HL-60 (cell line): ENCODE data around the gene OR3A2.
"Not testable (repeated sequence)": the region's sequence is repeated elsewhere in the genome, so short reads cannot be mapped to it uniquely, and the experiment has no call there.

Source experiments
- GABPA ChIP-seq: IDR thresholded peaks from 2 replicates; pipeline ENCODE4 v1.6.1; 2012; ENCODE audit warnings: low read depth
- TF ChIP-seq, protein P1 (sequence below): IDR thresholded peaks from one replicate; pipeline ENCODE4 v1.5.1; 2011; ENCODE audit warnings: low read length, control low read depth, inconsistent platforms; ENCODE audit not compliant: insufficient read depth
- TF ChIP-seq, protein P2 (sequence below): IDR thresholded peaks from 2 replicates; pipeline ENCODE4 v1.6.1; 2012; ENCODE audit warnings: low read depth; ENCODE audit not compliant: insufficient replicate concordance

DNA sequence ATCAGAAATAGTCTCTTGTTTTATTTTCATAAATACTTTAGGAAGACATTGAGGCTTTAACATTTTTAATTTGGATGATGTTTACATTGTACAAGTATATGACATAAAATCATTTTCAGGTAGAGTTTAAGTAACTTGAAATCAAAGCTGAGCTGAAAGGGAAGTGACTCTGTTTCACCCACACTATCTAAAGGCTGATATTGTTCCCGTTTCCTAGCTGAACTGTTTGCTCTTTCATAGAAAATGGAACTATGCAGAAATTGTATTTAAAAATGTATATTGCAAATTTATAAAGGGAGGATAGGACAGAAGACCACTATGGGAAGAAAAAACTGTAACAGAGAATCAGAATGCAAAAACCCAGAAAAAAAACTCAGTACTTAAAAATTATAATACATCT, 141.3 kb downstream of the OR3A2 start:
- TF ChIP-seq, protein P1, sequence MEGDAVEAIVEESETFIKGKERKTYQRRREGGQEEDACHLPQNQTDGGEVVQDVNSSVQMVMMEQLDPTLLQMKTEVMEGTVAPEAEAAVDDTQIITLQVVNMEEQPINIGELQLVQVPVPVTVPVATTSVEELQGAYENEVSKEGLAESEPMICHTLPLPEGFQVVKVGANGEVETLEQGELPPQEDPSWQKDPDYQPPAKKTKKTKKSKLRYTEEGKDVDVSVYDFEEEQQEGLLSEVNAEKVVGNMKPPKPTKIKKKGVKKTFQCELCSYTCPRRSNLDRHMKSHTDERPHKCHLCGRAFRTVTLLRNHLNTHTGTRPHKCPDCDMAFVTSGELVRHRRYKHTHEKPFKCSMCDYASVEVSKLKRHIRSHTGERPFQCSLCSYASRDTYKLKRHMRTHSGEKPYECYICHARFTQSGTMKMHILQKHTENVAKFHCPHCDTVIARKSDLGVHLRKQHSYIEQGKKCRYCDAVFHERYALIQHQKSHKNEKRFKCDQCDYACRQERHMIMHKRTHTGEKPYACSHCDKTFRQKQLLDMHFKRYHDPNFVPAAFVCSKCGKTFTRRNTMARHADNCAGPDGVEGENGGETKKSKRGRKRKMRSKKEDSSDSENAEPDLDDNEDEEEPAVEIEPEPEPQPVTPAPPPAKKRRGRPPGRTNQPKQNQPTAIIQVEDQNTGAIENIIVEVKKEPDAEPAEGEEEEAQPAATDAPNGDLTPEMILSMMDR, result not testable (repeated sequence)
- TF ChIP-seq GABPA, result not testable (repeated sequence)
- TF ChIP-seq, protein P2, sequence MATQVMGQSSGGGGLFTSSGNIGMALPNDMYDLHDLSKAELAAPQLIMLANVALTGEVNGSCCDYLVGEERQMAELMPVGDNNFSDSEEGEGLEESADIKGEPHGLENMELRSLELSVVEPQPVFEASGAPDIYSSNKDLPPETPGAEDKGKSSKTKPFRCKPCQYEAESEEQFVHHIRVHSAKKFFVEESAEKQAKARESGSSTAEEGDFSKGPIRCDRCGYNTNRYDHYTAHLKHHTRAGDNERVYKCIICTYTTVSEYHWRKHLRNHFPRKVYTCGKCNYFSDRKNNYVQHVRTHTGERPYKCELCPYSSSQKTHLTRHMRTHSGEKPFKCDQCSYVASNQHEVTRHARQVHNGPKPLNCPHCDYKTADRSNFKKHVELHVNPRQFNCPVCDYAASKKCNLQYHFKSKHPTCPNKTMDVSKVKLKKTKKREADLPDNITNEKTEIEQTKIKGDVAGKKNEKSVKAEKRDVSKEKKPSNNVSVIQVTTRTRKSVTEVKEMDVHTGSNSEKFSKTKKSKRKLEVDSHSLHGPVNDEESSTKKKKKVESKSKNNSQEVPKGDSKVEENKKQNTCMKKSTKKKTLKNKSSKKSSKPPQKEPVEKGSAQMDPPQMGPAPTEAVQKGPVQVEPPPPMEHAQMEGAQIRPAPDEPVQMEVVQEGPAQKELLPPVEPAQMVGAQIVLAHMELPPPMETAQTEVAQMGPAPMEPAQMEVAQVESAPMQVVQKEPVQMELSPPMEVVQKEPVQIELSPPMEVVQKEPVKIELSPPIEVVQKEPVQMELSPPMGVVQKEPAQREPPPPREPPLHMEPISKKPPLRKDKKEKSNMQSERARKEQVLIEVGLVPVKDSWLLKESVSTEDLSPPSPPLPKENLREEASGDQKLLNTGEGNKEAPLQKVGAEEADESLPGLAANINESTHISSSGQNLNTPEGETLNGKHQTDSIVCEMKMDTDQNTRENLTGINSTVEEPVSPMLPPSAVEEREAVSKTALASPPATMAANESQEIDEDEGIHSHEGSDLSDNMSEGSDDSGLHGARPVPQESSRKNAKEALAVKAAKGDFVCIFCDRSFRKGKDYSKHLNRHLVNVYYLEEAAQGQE, result not testable (repeated sequence)
